GM19043 (cell line): ENCODE measurements around the gene NUTM1.

Experiments
- ATAC-seq: cut with Tn5 transposase; IDR thresholded peaks from one replicate; pipeline ENCODE4 v1.9.1; 2021; ENCODE audit warnings: low read depth; ENCODE audit not compliant: unreplicated experiment

Gene NUTM1

DNA sequence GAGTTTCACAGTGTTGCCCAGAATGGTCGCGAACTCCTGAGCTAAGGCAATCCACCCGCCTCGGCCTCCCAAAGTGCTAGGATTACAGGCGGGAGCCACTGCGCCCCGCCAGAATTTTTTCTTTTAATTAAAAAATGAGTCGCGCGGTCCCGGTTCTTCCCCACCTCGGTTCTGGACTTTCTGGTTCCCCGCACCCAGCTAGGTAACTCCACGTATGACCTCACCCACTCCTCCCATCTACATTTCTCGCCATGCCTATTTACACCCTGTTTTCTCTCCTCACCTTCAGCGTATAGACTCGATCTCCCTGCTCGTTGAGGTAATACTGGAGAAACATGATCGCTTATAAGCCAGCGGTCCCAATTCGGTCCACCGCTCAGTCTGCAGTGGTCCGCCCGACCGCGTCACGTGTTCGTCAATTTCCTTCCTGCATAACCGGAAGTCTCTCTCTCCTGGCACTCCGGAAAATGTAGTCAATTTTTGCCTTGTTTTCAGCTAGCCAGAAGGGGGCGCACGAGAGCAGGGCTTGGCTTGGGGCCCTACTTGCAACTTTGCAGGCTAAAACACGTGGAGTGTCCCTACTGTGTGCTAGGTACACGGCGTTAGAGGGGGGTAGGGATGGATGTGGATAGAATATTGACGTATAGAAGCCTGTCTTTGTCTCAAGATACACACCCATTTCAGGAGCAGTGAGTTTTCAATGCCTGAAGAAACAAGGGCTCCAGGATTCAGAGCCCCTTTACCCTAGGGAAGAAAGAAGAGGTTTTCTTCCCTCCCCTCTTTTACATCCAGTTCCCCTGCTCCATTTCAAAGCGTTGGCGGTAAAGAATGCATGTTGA is at the start of gene NUTM1, which contains the start of gene NOP10:
TSS of gene NUTM1 (plus strand) at position 579 of the 839 bp plus-strand sequence. CDS start 382 bp downstream, outside the sequence.
TSS of gene NOP10 (minus strand) at position 400 of the 839 bp plus-strand sequence. CDS start at position 337, 63 bp downstream.
- peak; percentile 86 for ATAC-seq

DNA sequence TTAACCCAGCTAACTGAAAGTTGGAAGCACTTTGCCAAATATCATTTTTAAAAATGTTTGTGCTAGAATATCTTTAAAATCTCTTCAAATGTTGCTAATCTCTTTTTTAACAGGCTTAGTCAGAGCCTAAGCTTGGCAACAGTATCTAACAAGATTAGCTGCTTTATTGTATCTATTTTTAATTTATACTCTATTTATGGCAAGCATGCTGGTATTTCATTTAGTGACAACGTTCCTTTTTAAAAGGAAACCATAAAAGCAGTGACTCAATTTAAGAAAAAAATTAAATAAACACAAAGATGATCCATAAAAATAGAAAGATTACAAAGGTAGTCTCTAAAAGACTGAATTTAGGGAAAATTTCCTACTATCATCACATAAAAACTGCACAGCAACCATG is 46.1 kb upstream of the NUTM1 start:
- ATAC-seq, result no peak

DNA sequence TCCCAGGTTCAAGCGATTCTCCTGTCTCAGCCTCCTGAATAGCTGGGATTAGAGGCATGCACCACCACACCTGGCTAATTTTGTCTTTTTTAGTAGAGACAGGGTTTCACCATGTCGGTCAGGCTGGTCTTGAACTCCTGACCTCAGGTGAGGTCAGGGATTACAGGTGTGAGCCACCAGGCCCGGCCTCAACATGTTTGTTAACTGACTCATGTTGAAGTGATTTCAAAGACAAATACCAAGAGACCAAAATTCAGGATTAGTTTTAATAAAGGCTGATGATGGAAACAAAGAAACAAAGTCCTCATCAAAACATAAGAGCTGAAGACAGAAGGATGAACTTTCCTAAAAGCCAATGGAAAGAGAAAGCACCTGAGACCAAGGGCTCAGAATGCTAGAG is 42.1 kb upstream of the NUTM1 start:
- no peak for ATAC-seq

- ATAC-seq, result no peak
Observed at GRCh38 chr15:34304613-34305012, 38.5 kb upstream of the NUTM1 start.

DNA sequence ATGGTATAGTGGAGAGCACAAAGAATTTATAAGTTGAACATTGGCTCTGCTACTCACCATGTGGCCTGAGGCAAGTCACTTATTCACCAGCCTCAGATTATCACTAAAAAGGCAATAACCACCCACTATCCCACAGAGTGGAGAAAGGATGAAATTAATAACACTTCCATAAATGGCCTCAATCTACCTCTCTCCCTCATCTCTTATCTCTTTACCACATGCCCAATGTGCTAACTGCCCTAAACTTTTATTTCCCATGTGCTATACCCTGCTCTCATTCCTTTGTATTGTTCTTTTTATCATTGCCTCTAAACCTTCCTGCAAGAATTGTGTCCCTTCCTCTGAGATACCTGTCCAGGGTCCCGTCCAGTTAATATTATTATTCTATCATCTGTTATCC is 31.6 kb upstream of the NUTM1 start:
- no peak for ATAC-seq

- ATAC-seq, result no peak
Observed at GRCh38 chr15:34314491-34315490, 28.3 kb upstream of the NUTM1 start.

- peak; percentile 73 for ATAC-seq
Observed at GRCh38 chr15:34318277-34319079, 24.6 kb upstream of the NUTM1 start.

DNA sequence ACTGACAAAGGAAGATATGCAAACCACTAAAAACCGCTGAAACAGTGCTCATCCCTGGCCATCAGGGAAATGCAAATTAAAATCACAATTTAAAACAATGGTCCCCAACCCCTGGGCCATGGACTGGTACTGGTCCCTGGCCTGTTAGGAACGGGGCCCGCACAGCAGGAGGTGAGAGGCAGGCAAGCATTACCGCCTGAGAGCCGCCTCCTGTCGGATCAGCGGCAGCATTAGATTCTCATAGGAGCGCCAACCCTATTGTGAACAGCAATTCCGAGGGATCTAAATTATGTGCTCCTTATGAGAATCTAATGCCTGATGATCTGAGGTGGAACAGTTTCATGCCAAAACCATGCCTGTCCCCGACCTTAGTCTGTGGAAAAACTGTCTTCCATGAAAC is 19.9 kb upstream of the NUTM1 start:
- ATAC-seq, result no peak

DNA sequence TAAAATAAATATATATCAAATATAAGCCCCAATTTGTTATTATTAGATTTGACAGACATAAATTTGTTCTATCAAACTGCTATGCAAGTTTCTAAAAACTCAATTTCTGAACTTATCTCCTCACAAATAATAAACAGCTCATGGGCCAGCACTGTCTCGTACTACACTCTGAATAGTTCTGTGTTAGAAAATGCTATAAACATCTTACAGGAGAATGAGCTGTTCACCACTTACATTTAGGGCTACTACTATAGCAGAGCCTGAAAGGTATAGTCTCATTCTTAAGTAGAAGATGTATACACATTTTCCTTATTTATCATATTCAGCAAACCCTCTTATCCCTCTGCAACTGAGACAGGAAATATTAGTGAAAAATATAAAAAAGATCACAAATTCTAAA is 18.2 kb upstream of the NUTM1 start:
- no peak for ATAC-seq

DNA sequence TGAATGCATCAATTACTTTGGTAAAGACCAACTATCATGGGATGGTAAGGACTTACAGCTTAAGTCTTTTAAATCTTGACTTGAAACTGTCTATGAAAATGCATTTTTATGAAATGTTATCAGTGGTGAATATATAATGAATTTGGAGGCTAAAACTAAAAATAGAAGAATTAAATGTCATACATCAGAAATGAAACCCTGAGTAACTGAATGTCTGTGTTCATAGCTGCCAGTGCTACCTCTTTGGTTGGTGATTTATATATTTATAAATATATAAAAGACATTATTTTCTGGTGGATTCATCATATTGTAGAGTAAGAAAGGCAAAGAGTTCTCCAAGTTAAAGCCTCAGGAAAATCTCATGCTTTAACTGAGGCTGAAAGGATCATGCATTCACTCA is 17.7 kb upstream of the NUTM1 start:
- no peak for ATAC-seq

- ATAC-seq, result no peak
Observed at GRCh38 chr15:34327906-34328305, 15.2 kb upstream of the NUTM1 start.

DNA sequence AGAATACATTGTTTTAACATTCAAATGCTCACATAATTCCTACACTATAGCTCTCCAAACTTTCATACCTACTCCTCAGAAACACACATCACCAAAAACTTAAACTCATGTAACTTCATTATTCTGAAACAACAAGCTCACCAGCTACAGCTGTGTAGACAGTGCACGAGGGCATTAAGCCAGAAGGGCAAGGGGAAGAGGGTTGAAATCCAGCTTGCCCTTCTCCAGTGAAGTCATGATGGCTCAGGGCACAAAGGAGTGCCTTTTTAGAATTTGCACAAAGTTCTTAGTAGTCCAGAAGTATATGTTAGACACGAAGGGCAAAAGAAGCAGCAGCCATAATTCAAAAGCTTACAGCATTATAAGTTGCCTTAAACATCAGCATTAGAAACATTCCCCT is 14.1 kb upstream of the NUTM1 start:
- ATAC-seq, result no peak

DNA sequence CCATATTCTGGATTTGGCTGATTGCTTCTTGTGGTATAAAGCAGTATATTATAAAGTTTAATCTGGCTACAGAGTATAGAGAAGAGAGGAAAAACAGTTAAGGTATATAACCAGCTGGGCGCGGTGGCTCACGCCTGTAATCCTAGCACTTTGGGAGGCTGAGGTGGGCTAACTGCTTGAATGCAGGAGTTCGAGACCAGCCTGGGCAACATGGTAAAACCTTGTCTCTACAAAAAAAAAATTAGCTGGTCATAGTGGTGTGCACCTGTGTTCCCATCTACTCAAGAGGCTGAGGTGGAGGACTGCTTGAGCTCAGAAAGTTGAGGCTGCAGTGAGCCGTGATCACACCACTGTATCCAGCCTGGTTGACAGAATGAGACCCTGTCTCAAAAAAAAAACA is 12.8 kb upstream of the NUTM1 start:
- no peak for ATAC-seq

GRCh38 chr15:34331809-34332208 is 11.3 kb upstream of the NUTM1 start:
- ATAC-seq, result no peak

GRCh38 chr15:34332553-34333120 is 10.5 kb upstream of the NUTM1 start:
- no peak for ATAC-seq

- ATAC-seq, result no peak
Observed at GRCh38 chr15:34334672-34335071, 8.4 kb upstream of the NUTM1 start.

- ATAC-seq, result no peak
Observed at GRCh38 chr15:34335176-34336032, 7.7 kb upstream of the NUTM1 start.

GRCh38 chr15:34336231-34336990 is 6.7 kb upstream of the NUTM1 start:
- no peak for ATAC-seq
